Left renal pelvis (tissue), 4 donors: Measurements from ENCODE around the gene EVI2B. TPM values are rescaled to one million over a fixed set of nuclear protein-coding genes. Genes with fewer than 3 reads are reported as not detected.
"Not testable (repeated sequence)": the region's sequence is repeated elsewhere in the genome, so short reads cannot be mapped to it uniquely, and the experiment has no call there.

Experiments used
- DNase-seq, 4 donors: peaks; one replicate each; pipeline ENCODE4 v3.0.0-alpha.2; 2013; ENCODE audit warnings: low read depth in 4 of 4, low spot score in 3 of 4
- polyA plus RNA-seq, 4 donors: library from polyadenylated mRNA; unstranded; fragments of 120-200 nt; gene quantifications; one replicate each; pipeline ENCODE4 v1.2.1, GENCODE V29; 2013; ENCODE audit not compliant: insufficient read length in 4 of 4

The EVI2B gene
- polyA plus RNA-seq, 4 donors: 1.4 to 5.9 (median 2.8) TPM

DNA sequence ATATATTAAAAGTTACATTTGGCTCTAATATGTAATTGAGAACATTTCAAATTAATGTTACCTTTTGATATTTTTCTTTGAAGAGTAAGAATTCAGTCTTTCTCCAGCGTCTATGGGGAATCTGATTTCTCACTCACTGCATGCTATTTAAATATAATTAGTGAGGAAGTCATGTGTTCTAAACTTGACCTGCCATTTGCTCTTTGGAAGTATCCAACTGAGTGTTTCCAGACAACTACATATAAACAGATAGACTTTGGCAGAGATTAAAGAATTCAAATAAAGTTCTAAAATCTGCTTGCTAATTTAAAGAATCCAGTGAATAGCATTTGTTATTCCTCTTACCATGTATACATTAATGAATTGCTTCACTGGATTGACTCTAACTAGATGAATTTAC is 40.3 kb downstream of the EVI2B start:
- DNase-seq: no peak

DNA sequence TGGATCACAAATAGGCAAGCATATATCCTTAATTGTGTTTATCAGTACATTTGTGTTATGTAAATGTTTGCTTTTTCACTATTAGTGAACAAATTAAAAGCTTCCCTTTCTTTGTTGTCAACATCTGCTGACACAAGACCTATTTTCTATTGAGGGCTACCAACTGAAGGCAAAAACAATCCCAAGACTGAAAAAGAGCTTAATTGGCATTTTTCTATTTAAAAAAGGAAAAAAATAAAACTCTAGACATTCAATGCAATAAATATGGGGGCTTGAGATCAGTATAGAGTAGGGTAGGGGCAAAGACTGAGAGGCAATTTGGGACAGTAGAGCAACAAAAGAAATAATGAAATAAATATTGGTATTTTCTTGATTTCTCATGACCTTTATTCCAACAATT is 41.1 kb downstream of the EVI2B start:
- DNase-seq: no peak

DNA sequence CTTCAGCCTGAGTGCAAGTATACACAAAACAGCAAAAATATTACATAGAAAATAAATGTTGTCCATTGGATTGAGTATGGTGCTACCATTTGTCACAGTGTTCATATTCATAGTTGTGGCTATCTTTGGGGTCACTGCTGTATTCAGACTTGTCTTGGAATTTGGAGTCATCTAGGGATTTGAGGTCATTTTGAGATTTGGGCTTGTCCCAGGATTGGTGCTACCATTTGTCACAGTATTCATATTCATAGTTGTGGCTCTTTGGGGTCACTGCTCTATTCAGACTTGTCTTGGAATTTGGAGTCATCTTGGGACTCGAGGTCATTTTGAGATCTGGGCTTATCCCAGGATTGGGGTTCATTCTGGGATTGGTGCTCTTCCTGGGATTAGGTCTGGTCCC is 41.6 kb downstream of the EVI2B start:
- no peak for DNase-seq

DNA sequence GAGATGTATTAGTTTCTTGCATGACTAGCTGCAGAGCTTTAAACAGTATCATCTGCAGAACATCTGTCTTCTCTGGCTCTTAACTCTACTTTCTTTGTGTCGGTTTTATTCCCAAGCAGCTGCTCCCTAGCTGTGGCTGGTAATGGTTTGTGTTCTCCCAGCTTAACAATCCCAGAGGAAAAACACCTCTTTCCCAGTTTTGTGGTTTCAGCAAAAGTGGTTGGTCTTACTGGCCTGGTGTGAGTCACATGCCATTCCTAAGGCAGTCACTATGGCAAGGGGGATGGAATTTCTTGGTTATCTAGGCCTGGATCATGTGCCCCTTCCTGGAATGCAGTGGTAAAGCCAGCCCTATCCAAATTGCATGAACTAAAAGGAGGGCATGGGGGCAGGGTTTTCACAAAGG is 44.3 kb downstream of the EVI2B start:
- DNase-seq: no peak

DNA sequence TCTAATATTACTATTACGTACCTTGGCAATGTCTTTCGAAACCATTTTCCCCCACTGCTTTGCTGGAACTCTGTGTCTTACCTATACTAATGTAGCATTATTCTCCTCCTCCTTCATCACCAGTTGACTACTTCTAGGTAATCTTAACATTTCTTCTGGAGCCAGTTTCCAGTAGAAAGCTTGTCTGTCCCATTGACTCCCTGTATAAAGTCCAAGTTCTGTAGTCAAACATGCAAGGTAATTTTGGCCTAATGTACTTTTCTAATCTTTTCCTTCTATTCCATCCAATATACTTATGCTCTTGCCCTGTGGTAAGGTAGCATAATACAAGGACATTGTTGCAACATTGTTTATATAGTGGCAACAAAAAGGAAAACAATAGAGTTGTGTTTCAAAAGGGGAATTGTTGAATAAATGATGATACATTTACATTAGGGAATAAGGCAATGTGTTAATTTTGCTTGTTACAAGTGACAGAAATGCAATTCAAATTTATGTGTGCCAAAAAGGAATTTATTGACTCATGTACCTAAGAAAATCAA is 44.7 kb downstream of the EVI2B start:
- DNase-seq: no peak

DNA sequence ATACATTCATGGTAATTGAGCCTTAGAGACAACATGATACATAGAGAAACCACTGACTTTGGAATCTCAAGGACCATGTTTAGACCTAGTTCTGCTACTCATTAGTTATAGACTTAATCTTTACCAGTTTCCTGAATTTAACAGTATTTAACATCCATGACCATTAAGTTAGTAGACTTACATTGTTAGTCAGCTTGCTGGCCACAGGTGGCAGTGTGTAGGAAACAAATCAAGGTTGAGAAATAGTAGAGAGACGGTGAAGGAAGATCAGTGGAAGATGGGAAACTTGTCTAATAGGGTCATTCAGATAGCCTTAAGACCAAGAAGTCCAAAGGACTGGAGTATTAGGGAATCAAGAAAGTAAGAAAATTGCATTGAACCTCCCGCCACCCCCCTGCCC is 47.8 kb downstream of the EVI2B start:
- DNase-seq: no peak

DNA sequence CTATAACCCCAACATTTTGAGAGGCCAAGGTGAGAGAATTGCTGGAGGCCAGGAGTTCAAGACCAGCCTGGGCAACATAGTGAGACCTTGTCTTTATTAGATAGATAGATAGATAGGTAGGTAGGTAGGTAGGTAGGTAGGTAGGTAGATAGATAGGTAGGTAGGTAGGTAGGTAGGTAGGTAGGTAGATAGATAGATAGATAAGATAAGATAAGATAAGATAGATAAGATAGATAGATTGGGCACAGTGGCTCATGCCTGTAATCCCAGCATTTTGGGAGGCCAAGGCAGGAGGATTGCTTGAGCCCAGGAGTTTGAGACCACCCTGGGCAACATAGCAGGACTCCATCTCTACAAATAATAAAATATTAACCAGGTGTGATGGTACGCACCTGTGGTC is 50.9 kb downstream of the EVI2B start:
- not testable (repeated sequence) for DNase-seq

DNA sequence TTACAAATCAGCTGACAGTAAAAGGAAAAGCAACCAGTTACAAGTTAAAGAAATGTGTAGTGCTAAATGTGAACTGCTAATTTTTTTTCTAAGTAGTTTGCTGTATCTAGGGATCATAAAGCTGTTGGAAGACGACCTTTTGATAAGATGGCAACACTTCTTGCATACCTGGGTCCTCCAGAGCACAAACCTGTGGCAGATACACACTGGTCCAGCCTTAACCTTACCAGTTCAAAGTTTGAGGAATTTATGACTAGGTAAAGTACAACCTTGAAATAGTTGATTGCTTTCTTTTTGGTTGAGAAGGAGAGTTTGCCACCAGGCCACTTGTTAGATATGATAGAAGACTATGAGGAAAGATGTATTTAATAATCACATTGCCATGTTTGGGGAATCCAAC is 52.3 kb downstream of the EVI2B start:
- no peak for DNase-seq

DNA sequence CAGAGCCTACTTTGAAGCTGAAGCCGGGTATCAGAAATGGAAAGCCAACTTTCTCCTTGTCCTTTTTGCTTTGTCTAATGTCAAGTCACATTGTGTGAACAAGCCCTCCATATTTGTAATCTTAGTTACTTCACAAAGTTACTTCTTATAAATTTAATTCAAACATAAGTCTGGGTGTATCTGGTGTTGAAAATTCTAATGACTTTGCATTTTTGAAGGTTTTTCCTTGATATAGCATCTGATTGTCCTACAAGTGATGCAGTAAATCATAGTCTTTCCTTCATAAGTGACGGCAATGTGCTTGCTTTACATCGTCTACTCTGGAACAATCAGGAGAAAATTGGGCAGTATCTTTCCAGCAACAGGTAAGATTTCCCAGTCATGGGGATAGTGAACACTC is 53.7 kb downstream of the EVI2B start:
- DNase-seq: no peak

DNA sequence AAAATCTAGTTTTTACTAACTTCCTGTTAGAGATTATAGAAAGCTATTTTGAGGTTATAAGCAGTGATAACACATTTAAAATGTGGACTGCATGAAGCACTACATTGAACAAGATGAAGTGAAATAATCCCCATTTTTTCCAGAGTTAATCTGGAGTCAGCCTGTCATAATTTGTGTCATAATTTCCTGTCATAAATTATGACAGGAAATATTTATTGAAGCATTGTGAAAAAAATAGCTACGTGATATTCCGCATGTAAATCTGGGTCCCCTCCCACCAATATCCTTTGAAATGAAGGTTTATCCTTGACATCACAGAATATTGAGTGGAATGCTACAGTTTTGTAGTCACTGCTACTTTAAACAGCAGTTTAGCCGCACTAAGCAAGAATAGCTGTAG is 56.9 kb downstream of the EVI2B start:
- no peak for DNase-seq

DNA sequence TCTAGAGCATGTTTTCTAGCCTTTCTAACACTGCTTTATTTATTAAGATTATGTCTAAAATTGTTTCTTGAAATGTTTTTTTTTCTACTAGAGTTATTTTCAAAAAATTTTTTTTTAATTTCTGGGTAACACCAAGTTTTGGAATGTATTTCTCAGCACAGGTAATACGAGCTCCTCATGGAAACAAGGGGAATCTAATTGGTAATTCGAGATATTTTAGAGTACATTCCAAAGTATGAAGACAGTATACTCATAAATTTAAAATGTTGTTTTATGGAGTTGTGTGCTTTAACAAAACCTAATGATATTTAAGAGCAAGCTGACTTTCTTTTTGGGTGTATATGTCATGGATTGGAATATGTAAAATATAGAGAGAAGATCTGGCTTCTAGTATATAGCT is 59.2 kb downstream of the EVI2B start:
- DNase-seq: no peak

Other genes with a start within 250 kb of the EVI2B start
- gene NF1, start 219.1 kb downstream of the EVI2B start, polyA plus RNA-seq: 10 to 100 TPM; 38.3 to 46.2 (median 41.9) TPM
- under 1 TPM; 0.14 to 0.26 (median 0.16) TPM for gene OMG, start 16.8 kb downstream of the EVI2B start, polyA plus RNA-seq
- 1 to 10 TPM; 1.4 to 3.7 (median 1.4) TPM for gene EVI2A, start 7.6 kb upstream of the EVI2B start, polyA plus RNA-seq
- 10 to 100 TPM in 3 of 4 donors, 1 to 10 TPM in 1; 1.2 to 16.5 (median 15.0) TPM for gene RAB11FIP4, start 77.6 kb upstream of the EVI2B start, polyA plus RNA-seq